ENCODE results near the gene CDK14.

Gene CDK14

GRCh38 chr7:91031757-91032156 is 435.6 kb downstream of the CDK14 start:
- no peak for FAIRE-seq

GRCh38 chr7:91033574-91033973 is 437.5 kb downstream of the CDK14 start:
- FAIRE-seq, result no peak

DNA sequence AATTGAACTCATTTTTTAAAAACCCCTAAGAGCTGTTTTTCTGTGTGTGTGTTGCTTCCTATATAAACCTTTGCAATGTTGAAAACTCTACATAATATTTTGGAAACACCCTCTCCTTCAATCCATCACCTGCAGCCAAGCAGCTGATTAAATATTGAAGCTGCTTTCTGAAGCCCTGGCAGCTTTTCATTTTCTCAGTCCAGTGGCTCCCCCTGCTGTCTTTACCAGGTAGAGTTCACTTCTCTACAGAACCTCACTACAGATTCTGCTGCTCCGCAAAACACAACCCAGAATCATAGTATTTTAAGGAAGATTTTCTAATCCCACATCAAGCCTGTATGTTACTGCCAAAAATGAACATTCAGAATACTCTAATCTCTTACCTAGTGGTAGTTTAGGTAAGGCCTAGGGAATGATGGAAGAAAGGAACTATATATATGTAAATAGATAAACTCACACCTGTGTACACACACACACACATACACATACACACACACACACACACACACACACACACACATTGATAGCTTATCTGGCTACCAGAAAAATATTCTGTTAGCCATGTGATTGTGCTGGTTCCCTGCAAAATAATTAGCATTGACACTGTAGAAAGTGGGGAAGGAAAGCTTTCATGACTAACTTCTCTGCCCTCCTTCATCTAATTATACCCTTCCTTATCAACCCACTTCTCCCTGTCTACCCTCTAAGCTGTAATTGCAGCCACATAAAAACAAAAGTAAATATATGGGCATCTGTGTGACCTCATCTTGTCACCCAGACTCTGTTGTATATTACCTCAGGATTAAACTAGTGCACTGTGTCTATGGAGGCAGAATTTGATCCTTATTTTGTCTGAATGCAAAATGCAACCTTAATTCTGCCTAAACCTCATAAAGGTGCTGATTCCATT is 438.6 kb downstream of the CDK14 start:
- peak; percentile 94 for FAIRE-seq

GRCh38 chr7:91039033-91039432 is 442.9 kb downstream of the CDK14 start:
- FAIRE-seq, result no peak

DNA sequence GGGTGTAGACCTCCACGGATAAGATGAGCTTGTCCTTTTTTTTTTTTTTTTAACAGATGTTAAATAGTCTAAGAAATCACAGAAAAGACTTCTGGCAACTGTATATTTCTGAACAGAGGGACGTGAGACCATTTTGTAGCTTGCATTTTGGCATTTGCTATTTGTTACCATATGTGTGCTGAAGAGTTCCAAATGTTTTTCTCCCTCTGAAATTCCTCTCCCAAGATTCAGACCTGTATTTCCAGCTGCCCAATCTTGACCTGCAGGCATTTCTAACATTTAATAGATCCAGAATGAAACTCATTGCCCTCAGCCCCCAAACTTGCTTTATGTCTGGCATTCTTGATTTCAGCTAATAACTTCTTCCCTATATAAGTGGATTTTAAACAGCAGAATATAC is 445.0 kb downstream of the CDK14 start:
- no peak for FAIRE-seq

DNA sequence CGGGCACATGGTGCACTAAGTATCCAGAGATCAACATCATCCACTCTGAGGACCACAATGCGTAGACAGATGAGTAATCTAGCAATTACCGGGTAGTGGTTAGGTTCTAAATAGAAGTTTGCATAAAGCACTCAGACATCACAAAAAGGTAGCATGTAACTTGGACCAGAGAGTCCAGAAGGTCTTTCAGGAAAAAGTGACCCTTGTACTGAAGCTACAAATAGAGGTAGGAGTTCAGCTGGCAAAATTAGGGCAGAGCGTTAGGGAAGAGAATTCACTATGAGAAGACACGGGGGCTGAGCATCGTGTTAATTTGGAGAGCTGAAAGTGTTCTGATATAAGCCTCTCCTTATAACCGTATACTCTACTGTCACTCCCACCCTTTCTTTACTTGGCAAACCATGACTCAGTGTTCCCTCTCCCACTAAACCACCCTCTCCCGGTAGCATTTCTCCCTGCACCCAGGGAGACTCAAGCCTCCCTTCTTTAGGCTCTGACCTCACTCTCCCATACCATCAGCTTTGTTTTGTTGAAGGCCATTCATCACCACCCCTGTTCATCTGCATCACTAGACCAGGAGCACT is 445.9 kb downstream of the CDK14 start:
- no peak for FAIRE-seq

DNA sequence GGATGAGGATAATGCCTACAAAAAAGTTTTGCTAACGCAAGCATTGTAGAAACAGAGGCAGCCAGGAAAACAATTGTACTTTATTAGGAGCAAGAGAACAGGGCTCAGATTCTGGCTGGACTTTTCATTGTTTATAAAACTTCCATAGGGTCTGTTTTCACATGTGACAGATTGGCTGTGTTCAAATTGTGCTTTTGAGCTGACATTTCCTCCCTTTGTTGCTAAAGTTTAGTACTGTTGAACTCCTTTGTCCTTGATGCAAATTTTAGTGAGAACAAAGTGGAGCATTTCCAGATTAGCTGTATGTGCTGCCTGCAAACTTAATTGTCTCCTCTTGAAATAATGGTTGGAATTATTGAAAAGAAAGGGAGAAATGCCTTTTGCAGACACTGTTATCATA is 447.1 kb downstream of the CDK14 start:
- no peak for FAIRE-seq

GRCh38 chr7:91043924-91044645 is 448.0 kb downstream of the CDK14 start:
- no peak for FAIRE-seq

DNA sequence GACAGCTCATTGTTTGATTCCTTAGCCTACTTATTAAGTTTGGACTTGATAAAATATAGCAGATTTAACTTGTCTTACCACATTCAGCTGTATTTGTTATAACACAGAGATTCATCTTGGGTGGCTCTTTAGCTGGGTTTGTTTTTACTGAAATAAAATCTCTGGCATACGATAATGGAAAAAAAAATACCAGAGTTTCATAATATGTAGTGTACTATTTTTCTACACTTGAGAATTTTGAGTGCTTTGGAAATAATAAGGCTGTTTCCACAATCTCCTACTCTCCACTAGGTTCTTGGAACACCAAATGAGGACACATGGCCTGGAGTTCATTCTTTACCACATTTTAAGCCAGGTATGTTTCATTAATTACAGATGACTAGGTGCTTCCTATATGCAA is 449.5 kb downstream of the CDK14 start:
- peak; percentile 51 for FAIRE-seq

DNA sequence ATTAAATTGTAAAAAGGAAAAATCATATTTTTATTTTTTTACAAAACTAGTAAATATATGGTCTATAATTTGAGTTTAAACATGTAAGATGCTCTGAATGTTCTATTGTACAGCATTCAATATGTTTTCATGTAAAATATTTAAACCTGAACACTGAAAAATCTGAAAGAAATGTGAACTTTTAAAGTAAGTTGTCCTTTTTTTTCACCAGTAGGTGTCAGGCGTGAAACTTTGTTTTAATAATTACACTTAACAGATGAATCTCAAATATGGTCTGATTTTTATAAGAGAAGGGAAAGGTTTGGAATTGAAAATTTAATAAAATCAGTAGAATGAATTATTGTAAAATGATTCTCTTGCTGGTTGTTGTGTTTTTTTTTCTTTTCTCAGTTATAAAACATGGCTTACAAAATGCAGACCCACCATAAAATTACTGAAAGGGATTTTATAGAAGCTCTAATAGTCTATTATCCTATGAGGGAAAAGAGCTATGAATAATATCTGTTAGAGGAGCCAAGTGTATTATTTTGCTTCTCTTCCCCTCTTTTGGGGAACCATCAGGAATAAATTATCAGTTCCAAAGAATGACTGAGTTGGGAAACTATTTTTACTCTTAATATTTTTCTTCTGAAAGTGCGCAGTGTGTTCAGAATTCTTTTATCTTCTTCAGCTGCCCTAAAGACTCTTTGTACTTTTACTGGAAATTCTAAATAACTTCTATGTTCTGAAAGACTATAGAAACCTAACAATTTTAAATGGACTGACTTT is 450.4 kb downstream of the CDK14 start:
- peak; percentile 70 for FAIRE-seq

GRCh38 chr7:91047636-91048035 is 451.5 kb downstream of the CDK14 start:
- FAIRE-seq, result no peak

GRCh38 chr7:91050677-91051076 is 454.6 kb downstream of the CDK14 start:
- no peak for FAIRE-seq

DNA sequence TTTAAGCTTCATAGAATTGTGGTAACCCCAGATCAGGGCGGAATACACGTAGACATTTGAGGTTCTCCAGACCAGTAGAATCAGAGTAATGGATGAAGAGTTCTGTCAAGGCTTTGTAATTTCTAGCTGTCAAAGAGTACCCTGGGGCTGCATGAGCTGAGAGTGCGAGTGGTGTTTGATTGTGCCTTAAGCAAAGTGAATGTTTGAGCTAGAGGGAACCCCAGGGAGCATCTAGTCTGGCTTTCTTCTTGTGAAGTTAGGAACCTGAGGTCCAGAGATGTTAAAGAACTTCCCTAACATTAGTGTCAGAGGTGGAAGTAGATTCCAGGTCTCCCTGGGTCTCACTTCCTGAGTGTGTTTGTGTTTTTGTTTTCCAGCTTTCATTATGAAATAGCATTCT is 455.8 kb downstream of the CDK14 start:
- no peak for FAIRE-seq

DNA sequence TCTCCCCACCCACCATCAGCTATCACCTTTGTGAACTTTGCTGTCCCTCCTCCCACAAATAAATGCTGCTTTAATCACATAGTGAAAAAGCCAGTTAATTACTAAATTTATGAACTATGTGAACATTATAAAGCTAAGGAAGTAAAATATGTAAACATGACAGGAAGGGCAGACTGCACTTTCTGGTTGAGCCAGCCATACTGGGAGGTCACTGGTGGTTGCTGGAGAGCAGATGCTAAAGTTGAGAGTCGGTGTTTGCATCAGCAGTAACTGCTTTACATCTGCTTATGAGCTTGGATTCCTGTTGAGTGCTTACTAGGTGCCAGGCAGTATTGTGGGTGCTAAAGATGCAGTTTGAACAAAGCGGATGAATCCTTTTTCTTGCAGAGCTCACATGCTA is 458.3 kb downstream of the CDK14 start:
- FAIRE-seq, result no peak

DNA sequence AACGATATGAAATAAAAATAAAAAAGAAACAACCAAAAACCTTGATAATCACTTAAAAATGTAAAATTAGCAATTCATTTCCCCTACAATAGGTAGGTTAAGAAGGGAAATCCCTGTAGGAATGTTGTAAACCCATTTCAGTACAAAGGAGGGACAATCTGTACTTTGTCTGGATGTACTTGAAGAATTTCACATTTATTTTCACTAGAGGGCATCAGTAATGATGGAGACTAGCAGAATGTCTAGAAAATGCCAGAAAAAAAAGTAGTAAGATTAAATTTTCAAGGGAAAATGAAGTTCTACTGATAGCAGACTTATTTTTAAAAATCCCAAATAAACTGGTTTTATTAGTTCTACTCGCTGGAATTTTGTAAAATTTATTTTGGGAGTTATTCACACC is 459.1 kb downstream of the CDK14 start:
- no peak for FAIRE-seq

- FAIRE-seq, result no peak
These were observed 466.6 kb downstream of the CDK14 start for GRCh38 chr7:91062713-91063112.

DNA sequence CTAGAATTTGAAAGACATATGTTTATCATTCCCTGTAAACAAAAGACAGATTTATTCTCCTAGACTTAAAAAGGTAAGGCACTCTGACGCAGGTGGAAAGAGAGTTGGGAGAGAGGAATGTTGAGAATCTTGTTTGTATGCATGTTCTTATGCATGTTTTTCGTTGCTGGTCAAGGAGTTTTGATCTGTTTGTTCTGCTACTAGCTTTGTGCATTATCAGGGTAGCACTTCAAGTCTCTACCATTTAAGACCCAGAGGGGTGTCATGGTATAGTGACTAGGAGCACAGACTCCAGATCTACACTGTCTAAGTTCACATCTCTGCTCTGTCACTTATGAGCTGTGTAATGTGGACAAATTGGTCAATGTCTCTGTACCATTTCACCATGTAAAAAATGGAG is 467.9 kb downstream of the CDK14 start:
- no peak for FAIRE-seq

DNA sequence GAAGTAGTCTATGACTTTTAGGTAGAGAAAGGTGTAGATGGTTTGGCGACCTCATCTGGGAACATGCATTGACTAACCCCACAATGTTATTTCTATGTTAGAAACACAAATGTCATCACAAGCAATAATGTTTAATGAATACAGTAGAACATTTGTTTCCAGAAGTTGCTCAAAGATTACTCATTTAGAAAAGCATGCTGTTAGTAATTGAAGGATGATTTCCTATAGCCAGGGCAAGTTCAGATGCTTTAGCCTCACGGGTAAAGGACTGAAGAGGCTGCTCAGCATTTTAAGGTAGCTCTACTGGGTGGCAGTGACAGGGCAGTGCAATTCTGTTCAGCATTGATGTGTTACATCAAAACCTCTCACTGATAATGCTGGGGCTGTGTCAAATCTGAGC is 468.8 kb downstream of the CDK14 start:
- no peak for FAIRE-seq

DNA sequence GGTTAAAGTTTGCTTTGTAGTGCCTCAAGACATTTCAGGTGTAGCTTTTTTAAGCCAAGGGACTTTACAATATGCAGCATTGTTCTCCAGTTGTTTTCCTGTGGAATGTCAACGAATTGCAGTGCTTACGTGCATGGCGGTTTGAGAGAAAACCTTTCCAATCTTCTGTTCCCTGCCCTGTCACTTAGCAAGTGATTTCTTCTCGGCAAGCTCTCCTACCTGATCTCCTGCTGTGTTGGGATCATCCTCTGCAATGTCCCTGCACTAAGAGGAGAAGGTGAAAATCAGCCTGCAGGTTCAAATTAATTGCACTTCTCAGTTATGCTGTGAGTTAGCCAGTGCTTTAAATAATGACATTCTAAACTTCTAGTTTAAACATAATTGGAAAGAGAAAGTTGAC is 470.5 kb downstream of the CDK14 start:
- FAIRE-seq, result no peak

GRCh38 chr7:91067242-91067641 is 471.1 kb downstream of the CDK14 start:
- no peak for FAIRE-seq

GRCh38 chr7:91068136-91068795 is 472.1 kb downstream of the CDK14 start:
- no peak for FAIRE-seq

DNA sequence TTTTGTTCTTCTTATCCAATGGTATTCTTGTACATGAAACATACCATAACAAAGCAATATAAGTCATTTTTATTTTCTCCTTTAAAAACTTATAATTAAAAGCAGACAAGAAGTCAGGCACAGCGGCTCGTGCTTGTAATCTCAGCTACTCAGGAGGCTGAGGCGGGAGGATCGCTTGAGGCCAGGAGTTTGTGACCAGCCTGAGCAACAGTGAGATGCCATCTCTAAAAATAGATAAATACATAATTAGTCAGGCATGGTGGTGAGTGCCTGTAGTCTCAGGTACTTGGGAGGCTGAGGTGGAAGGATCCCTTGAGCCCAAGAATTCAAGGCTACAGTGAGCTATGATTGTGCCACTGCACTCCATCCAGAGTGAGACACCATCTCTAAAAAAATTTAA is 473.0 kb downstream of the CDK14 start:
- FAIRE-seq, result no peak

DNA sequence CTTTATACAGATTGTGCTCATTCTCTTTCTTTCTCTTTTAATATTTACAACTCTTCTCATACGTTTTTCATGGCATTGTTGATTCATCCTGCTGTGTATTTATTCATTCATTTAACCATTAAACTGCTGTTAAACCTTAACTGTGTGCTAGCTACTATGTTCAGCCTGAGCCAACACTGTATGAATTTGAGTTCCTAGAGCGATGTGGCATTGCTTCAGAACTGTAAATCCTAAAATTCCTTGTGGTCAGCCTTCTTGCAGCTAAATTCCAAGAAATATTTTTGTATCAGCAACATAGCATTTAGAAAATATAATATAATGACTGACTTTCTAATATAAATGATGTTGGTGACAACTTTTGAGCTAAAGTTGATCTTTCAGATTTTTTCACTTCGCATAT is 483.4 kb downstream of the CDK14 start:
- no peak for FAIRE-seq
